ENCODE results near the gene SGSM2.
"Not testable (repeated sequence)": the region's sequence is repeated elsewhere in the genome, so short reads cannot be mapped to it uniquely, and the experiment has no call there.

SGSM2 gene

GRCh38 chr17:2336852-2337543 is at the start of gene SGSM2:
TSS of gene SGSM2 (plus strand) at chr17:2337501. CDS start at chr17:2337689, 188 bp downstream.
- no peak for DNase-seq (ENCODE audit: low read depth)

GRCh38 chr17:2289878-2290478 is 47.3 kb upstream of the SGSM2 start:
- no peak for DNase-seq (ENCODE audit: low read depth)

GRCh38 chr17:2292100-2292499 is 45.2 kb upstream of the SGSM2 start:
- DNase-seq (ENCODE audit: low read depth): no peak

GRCh38 chr17:2295575-2295974 is 41.7 kb upstream of the SGSM2 start:
- DNase-seq (ENCODE audit: low read depth): no peak

- no peak for DNase-seq (ENCODE audit: low read depth)
Observed at GRCh38 chr17:2297023-2297422, 40.3 kb upstream of the SGSM2 start.

GRCh38 chr17:2299136-2299535 is 38.2 kb upstream of the SGSM2 start:
- DNase-seq (ENCODE audit: low read depth): no peak

- DNase-seq (ENCODE audit: low read depth): no peak
Observed at GRCh38 chr17:2299756-2300155, 37.5 kb upstream of the SGSM2 start.

- no peak for DNase-seq (ENCODE audit: low read depth)
Observed at GRCh38 chr17:2302778-2303203, 34.5 kb upstream of the SGSM2 start.

GRCh38 chr17:2303204-2304188 is 33.8 kb upstream of the SGSM2 start, which contains the start of the genes SMG6 and SRR:
TSS of gene SMG6 (minus strand) at chr17:2303785. CDS start at chr17:2303720, 65 bp downstream.
TSS of gene SRR (plus strand) at chr17:2303950. CDS start at chr17:2315561, 11,611 bp downstream.
- peak; percentile 46 for DNase-seq (ENCODE audit: low read depth)

- no peak for DNase-seq (ENCODE audit: low read depth)
Observed at GRCh38 chr17:2304931-2305330, 32.4 kb upstream of the SGSM2 start.

GRCh38 chr17:2309338-2310154 is 27.8 kb upstream of the SGSM2 start:
- no peak for DNase-seq (ENCODE audit: low read depth)

- DNase-seq (ENCODE audit: low read depth): no peak
Observed at GRCh38 chr17:2312736-2313135, 24.6 kb upstream of the SGSM2 start.

GRCh38 chr17:2316916-2317205 is 20.4 kb upstream of the SGSM2 start:
- DNase-seq (ENCODE audit: low read depth): not testable (repeated sequence)

GRCh38 chr17:2317796-2318195 is 19.5 kb upstream of the SGSM2 start:
- DNase-seq (ENCODE audit: low read depth): no peak

- DNase-seq (ENCODE audit: low read depth): no peak
Observed at GRCh38 chr17:2319051-2319450, 18.2 kb upstream of the SGSM2 start.

GRCh38 chr17:2321399-2321798 is 15.9 kb upstream of the SGSM2 start:
- no peak for DNase-seq (ENCODE audit: low read depth)

GRCh38 chr17:2323629-2324314 is 13.5 kb upstream of the SGSM2 start:
- no peak for DNase-seq (ENCODE audit: low read depth)

- DNase-seq (ENCODE audit: low read depth): no peak
Observed at GRCh38 chr17:2331303-2331702, 6.0 kb upstream of the SGSM2 start.

GRCh38 chr17:2335726-2336214 is 1.5 kb upstream of the SGSM2 start:
- DNase-seq (ENCODE audit: low read depth): no peak

GRCh38 chr17:2336215-2336851 is 968 bp upstream of the SGSM2 start, which contains the start of gene TSR1:
TSS of gene TSR1 (minus strand) at chr17:2336457. CDS start at chr17:2336427, 30 bp downstream.
- peak; percentile 63 for DNase-seq (ENCODE audit: low read depth)
